ENCODE measurements around the gene RHBDL2. TPM values are rescaled to one million over a fixed set of nuclear protein-coding genes. Genes with fewer than 3 reads are reported as not detected.

RHBDL2 gene, protein sequence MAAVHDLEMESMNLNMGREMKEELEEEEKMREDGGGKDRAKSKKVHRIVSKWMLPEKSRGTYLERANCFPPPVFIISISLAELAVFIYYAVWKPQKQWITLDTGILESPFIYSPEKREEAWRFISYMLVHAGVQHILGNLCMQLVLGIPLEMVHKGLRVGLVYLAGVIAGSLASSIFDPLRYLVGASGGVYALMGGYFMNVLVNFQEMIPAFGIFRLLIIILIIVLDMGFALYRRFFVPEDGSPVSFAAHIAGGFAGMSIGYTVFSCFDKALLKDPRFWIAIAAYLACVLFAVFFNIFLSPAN
- 3.4 and 5.4 TPM in 2 replicates for total RNA-seq (2016; rRNA removed; fragmentation: Illumina TruSeq; extraction: Trizol)
- total RNA-seq (2016; cell fraction: cytosol; rRNA removed; fragmentation: Illumina TruSeq; extraction: Trizol; ENCODE audit: low read depth) = 1.3 and 2.6 TPM in 2 replicates
- total RNA-seq (2016; cell fraction: insoluble cytoplasmic fraction; rRNA removed; fragmentation: Illumina TruSeq; extraction: Trizol) = 4.7 and 6.2 TPM in 2 replicates
- 2.2 and 3.0 TPM in 2 replicates for total RNA-seq (2016; cell fraction: membrane; rRNA removed; fragmentation: Illumina TruSeq; extraction: Trizol)
- 5.1 TPM in 2 replicates for total RNA-seq (2016; cell fraction: nucleus; rRNA removed; fragmentation: Illumina TruSeq; extraction: Trizol)
- polyA plus RNA-seq (2011; rRNA removed) = 1.6 and 3.3 TPM in 2 replicates
- polyA plus RNA-seq (2011; cell fraction: cytosol; rRNA removed) = 2.0 and 2.4 TPM in 2 replicates
- polyA plus RNA-seq (2011; cell fraction: nucleus; rRNA removed) = 0.93 and 1.8 TPM in 2 replicates
- polyA plus RNA-seq (2012) = 3.0 and 9.6 TPM in 2 replicates
- 1.1 and 1.2 TPM in 2 replicates for polyA plus RNA-seq (2016; cell fraction: cytosol; fragmentation: Illumina TruSeq; extraction: Trizol; ENCODE audit: low read depth)
- polyA plus RNA-seq (2016; cell fraction: insoluble cytoplasmic fraction; fragmentation: Illumina TruSeq; extraction: Trizol; ENCODE audit: low read depth) = 2.6 and 4.0 TPM in 2 replicates
- polyA plus RNA-seq (2016; cell fraction: membrane; fragmentation: Illumina TruSeq; extraction: Trizol; ENCODE audit: low read depth) = 1.4 and 2.6 TPM in 2 replicates
- 4.2 and 5.7 TPM in 2 replicates for polyA plus RNA-seq (2016; cell fraction: nucleus; fragmentation: Illumina TruSeq; extraction: Trizol; ENCODE audit: insufficient read depth, low read depth)
- 0.96 and 1.6 TPM in 2 replicates for polyA minus RNA-seq (2011; rRNA and poly(A)+ RNA removed; ENCODE audit: low replicate concordance)
- polyA minus RNA-seq (2011; cell fraction: cytosol; rRNA and poly(A)+ RNA removed) = 0.62 and 1.4 TPM in 2 replicates
- polyA minus RNA-seq (2011; cell fraction: nucleus; rRNA and poly(A)+ RNA removed) = 1.9 and 2.2 TPM in 2 replicates
- Bru-seq, nascent RNA = percentile 45 among the genes with signal in this experiment
- BruChase-seq, experiment 1, labeled RNA remaining after a 6-hour chase = percentile 41 among the genes with signal in this experiment
- percentile 45 among the genes with signal in this experiment for BruChase-seq, experiment 2, labeled RNA remaining after a 2-hour chase
- long read RNA-seq, experiment 1, transcript RHBDL2-202 (8 exons, 1,837 nt) = major isoform, 5 of 8 reads
- long read RNA-seq, experiment 1, partial matches to known transcripts = 1 of 8 reads
- long read RNA-seq, experiment 1, other reads (novel, unspliced or antisense) = 2 of 8 reads
- long read RNA-seq, experiment 2, transcript RHBDL2-202 (8 exons, 1,837 nt) = major isoform, 6 of 18 reads
- long read RNA-seq, experiment 2, partial matches to known transcripts = 4 of 18 reads
- long read RNA-seq, experiment 2, other reads (novel, unspliced or antisense) = 8 of 18 reads

DNA sequence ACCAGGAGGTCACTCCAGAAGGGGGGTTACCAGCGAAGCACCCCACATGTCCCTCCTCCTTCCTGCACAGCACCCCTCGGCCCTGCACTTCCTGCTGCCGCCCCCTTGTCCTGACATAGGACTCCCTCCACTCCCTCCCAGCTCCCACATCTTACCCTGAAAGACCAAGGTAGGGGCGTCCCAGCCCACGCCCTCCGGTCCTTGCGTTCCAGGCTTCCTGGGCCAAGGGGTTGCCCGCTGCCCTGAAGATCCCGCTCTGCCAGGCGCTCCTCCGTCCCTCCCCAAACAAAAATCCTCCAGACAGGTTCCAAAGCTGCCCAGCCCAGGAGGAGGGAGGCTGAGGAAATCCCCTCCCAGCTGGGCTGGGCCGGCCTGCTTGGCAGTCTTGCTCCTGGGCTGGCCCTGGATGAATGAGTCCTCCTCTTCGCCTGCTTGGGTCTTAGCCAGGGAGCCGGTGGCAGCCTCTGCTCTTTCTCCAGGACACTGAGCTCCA, at the start of gene RHBDL2:
RHBDL2 (minus strand) TSS at position 304 of the 493 bp plus-strand sequence. CDS start 22,618 bp downstream, outside the sequence.
- CTCF ChIA-PET (ENCODE audit: low intra/inter-chr PET ratio, low total read pairs) = no interaction called here
- no peak for DNase-seq (ENCODE audit: low spot score)
- H4K20me1 ChIP-seq (ENCODE audit: insufficient read depth, low read length) = no peaks in the 10 kb centered on the region
- peak within 1 kb of the TSS; percentile 83 for H3K4me2 ChIP-seq (ENCODE audit: low read depth, low read length)
- no peaks in the 10 kb centered on the region for H3K36me3 ChIP-seq (replicated peaks in 1 of 2; ENCODE audit: control insufficient read depth in 1 of 2, insufficient read depth in 2 of 2, low read length in 2 of 2)
- H2AFZ ChIP-seq (ENCODE audit: low read length) = peak within 1 kb of the TSS; percentile 61
- intact Hi-C loops (cut with micrococcal nuclease; ENCODE audit: unreplicated experiment) = loop anchor here (2.0 kb wide), 2 partner anchors 27 to 85 kb away; partner anchors contain the start of gene NDUFS5
- H3K79me2 ChIP-seq (ENCODE audit: insufficient read depth, low read length) = peaks cover 2% of the 10 kb centered on the region
- FAIRE-seq = no peak
- H3K9me3 ChIP-seq (ENCODE audit: low read length) = no peaks in the 10 kb centered on the region
- BruUV-seq (replicated peaks) = no TSS peak
- H3K4me3 ChIP-seq (replicated peaks in 1 of 3; ENCODE audit: insufficient read depth in 1 of 3, low read depth in 2 of 3, low read length in 3 of 3) = peak within 1 kb of the TSS; percentile 56 to 81 (median 75)
- in situ Hi-C loops (cut with HindIII; ENCODE audit: extremely low pct_ligation_motif_present, low pct_unique_long_range_greater_than_20kb) = no loop called here
- peak; percentile 63 for ATAC-seq
- H3K27me3 ChIP-seq (ENCODE audit: control insufficient read depth in 1 of 2, insufficient read depth in 2 of 2, low read length in 2 of 2) = no peaks in the 10 kb centered on the region; a peak in 1 of 5 replicates
- POLR2A ChIA-PET = interaction anchor here (1.1 kb wide), 1 partner anchor 84 kb away, joined by 3 read pairs; the partner anchor contains the start of gene NDUFS5
- H3K4me1 ChIP-seq (ENCODE audit: insufficient read depth, low read length) = peaks cover 80% of the 10 kb centered on the region
- WGBS (ENCODE audit: low lambda C conversion rate) = under 1% methylated on average over 12 of the region's 14 CpGs
- H3K9ac ChIP-seq (ENCODE audit: insufficient read depth, low read depth, low read length) = peak within 1 kb of the TSS; percentile 76
- peak within 1 kb of the TSS; percentile 72 for H3K27ac ChIP-seq (ENCODE audit: extremely low read length, insufficient read depth, low read length)
- TF ChIP-seq, protein P1, sequence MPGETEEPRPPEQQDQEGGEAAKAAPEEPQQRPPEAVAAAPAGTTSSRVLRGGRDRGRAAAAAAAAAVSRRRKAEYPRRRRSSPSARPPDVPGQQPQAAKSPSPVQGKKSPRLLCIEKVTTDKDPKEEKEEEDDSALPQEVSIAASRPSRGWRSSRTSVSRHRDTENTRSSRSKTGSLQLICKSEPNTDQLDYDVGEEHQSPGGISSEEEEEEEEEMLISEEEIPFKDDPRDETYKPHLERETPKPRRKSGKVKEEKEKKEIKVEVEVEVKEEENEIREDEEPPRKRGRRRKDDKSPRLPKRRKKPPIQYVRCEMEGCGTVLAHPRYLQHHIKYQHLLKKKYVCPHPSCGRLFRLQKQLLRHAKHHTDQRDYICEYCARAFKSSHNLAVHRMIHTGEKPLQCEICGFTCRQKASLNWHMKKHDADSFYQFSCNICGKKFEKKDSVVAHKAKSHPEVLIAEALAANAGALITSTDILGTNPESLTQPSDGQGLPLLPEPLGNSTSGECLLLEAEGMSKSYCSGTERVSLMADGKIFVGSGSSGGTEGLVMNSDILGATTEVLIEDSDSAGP (CRISPR knock-in tag; IDR thresholded peaks at IDR 0.05; ENCODE audit: borderline replicate concordance) = peak; percentile 62; the same call in 1 of the 2 replicates
- TF ChIP-seq ASH2L (IDR thresholded peaks at IDR 0.05; ENCODE audit: insufficient read length, low read depth, low read length) (peak; percentile 29), GABPB1 (CRISPR knock-in tag; IDR thresholded peaks at IDR 0.05) (0 out of 2 replicates have a peak, but pooled peaks have one; percentile 23), TMF1 (CRISPR knock-in tag; IDR thresholded peaks at IDR 0.05; ENCODE audit: low read depth) (no peak), ZBTB7A (CRISPR knock-in tag; IDR thresholded peaks at IDR 0.05) (peak; percentile 55; the same call in 1 of the 2 replicates), MAFK (conservative IDR thresholded peaks at IDR 0.05 in 1 of 2, IDR thresholded peaks at IDR 0.05 in 1 of 2; ENCODE audit: low read length in 2 of 2) (no peak), ZNF432 (CRISPR knock-in tag; IDR thresholded peaks at IDR 0.05; ENCODE audit: borderline replicate concordance) (no peak), HIVEP1 (CRISPR knock-in tag; IDR thresholded peaks at IDR 0.05) (0 out of 2 replicates have a peak, but pooled peaks have one; percentile 15), HNRNPL (IDR thresholded peaks at IDR 0.05; ENCODE audit: low read depth, low read length) (peak; percentile 75; the same call in 1 of the 2 replicates), TAF1 (CRISPR knock-in tag; IDR thresholded peaks at IDR 0.05) (0 out of 2 replicates have a peak, but pooled peaks have one; percentile 15), ZSCAN30 (CRISPR knock-in tag; IDR thresholded peaks at IDR 0.05) (no peak), HNRNPLL (IDR thresholded peaks at IDR 0.05; ENCODE audit: low read depth, low read length, poor library complexity, severe bottlenecking) (peak; percentile 24)
- TF ChIP-seq, protein P2, sequence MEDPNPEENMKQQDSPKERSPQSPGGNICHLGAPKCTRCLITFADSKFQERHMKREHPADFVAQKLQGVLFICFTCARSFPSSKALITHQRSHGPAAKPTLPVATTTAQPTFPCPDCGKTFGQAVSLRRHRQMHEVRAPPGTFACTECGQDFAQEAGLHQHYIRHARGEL (CRISPR knock-in tag; IDR thresholded peaks at IDR 0.05) = no peak
- TF ChIP-seq, protein P3, sequence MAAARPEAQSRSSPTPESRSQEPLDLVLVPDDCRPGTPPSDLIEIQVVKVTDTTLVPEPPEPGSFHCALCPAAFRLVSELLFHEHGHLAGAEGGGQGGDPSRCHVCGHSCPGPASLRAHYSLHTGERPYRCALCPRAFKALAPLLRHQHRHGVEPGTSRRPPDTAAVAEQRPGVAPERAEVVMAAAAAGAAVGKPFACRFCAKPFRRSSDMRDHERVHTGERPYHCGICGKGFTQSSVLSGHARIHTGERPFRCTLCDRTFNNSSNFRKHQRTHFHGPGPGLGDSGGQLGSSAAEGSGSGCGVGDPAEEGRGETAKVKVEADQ (CRISPR knock-in tag; IDR thresholded peaks at IDR 0.05; ENCODE audit: borderline replicate concordance) = no peak
